Measurements from ENCODE around the gene CYB561D2. TPM values are rescaled to one million over a fixed set of nuclear protein-coding genes. Genes with fewer than 3 reads are reported as not detected.

The CYB561D2 gene
- total and polyA plus RNA-seq, 2 of the 13 experiments (the other 11 are each of a cell fraction or from before 2014, with no cell fraction given): 11.1 to 17.2 TPM

GRCh38 chr3:50320853-50321335 is 29.8 kb upstream of the CYB561D2 start (continued):
- TF ChIP-seq ZNF276 (CRISPR knock-in tag; IDR thresholded peaks at IDR 0.05; ENCODE audit: low read depth) (0 out of 2 replicates have a peak, but pooled peaks have one; percentile 51), ZNF839 (CRISPR knock-in tag; IDR thresholded peaks at IDR 0.05; ENCODE audit: borderline replicate concordance) (no peak), MYC (CRISPR knock-in tag; IDR thresholded peaks at IDR 0.05; ENCODE audit: borderline replicate concordance) (peak; percentile 90), MAZ (IDR thresholded peaks at IDR 0.05; ENCODE audit: borderline replicate concordance, low read depth, low read length) (peak; percentile 77), MAZ (CRISPR knock-in tag; IDR thresholded peaks at IDR 0.05; ENCODE audit: low read depth) (peak; percentile 89; the same call in 1 of the 2 replicates), HNRNPLL (IDR thresholded peaks at IDR 0.05; ENCODE audit: low read depth, low read length, poor library complexity, severe bottlenecking) (peak; percentile 4), ZBTB42 (CRISPR knock-in tag; IDR thresholded peaks at IDR 0.05) (0 out of 2 replicates have a peak, but pooled peaks have one; percentile 8), ZEB1 (IDR thresholded peaks at IDR 0.05; ENCODE audit: insufficient replicate concordance, low read depth) (peak; percentile 16), JUND (CRISPR knock-in tag; IDR thresholded peaks at IDR 0.05) (no peak)
